Measurements from ENCODE around the gene LGALS14.

The LGALS14 gene

DNA sequence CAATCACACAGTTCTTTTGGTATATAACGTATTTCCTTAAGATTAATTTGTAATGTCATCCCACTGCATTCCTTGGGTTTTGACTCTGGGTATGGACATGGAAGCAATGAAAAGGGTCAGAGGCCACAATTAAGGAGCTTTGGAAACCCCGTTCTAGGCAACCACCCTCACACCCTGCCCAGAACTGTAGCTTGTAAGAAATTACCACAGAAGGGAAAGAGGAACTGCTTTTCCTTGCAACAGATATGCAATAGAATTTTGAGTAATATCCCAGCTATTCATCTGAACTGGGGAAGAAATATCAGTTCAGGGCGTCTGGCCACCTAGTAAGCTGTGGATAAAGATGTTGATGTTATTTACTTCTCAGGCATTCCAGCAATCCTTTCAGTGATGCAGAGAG lies 34.5 kb downstream of the LGALS14 start:
- Histone ChIP-seq H3K9me3 (ENCODE audit: control insufficient read depth in 5 of 5, low read length in 5 of 5) (no peaks in the 10 kb centered on the region), H3K4me1 (ENCODE audit: control insufficient read depth in 5 of 5, insufficient read depth in 5 of 5, low read length in 5 of 5) (no peaks in the 10 kb centered on the region), H3K9ac (ENCODE audit: low read length in 5 of 5) (no peak overlapping the region), H3K27me3 (ENCODE audit: control insufficient read depth in 5 of 5, insufficient read depth in 4 of 5, low read length in 5 of 5) (peaks cover 0 to 3% (median 0%) of the 10 kb centered on the region in 5 donors), H3K36me3 (ENCODE audit: control insufficient read depth in 5 of 5, insufficient read depth in 5 of 5, low read length in 5 of 5) (no peaks in the 10 kb centered on the region), H3K27ac (ENCODE audit: low read depth, low read length) (no peak overlapping the region), H3K4me3 (ENCODE audit: low read depth in 1 of 5, low read length in 5 of 5) (no peak overlapping the region)

DNA sequence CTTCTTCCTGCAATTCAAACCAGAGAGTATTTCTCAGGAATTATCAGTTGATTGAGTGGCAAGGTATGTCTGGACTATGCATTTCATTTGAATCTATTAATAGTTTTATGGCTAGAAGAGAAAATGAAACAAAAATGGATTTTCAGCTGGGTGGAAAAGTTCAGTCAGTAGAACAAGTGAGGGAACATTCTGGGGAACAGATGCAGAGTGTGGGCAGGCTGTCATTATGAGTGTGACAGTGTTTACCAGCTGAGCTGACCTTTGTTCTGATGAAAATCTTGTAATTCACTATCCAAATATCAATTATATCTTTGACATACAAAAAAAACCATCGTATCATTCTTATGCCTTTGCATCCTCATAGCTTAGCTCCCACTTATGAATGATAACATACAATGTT lies 36.1 kb downstream of the LGALS14 start:
- H3K36me3 ChIP-seq (ENCODE audit: control insufficient read depth in 5 of 5, insufficient read depth in 5 of 5, low read length in 5 of 5) = no peaks in the 10 kb centered on the region
- H3K27ac ChIP-seq (ENCODE audit: low read depth, low read length) = no peak overlapping the region
- no peaks in the 10 kb centered on the region for H3K4me1 ChIP-seq (ENCODE audit: control insufficient read depth in 5 of 5, insufficient read depth in 5 of 5, low read length in 5 of 5)
- peaks cover 0 to 3% (median 2%) of the 10 kb centered on the region in 5 donors for H3K27me3 ChIP-seq (ENCODE audit: control insufficient read depth in 5 of 5, insufficient read depth in 4 of 5, low read length in 5 of 5)
- H3K9me3 ChIP-seq (ENCODE audit: control insufficient read depth in 5 of 5, low read length in 5 of 5) = no peaks in the 10 kb centered on the region
- no peak overlapping the region for H3K9ac ChIP-seq (ENCODE audit: low read length in 5 of 5)
- H3K4me3 ChIP-seq (ENCODE audit: low read depth in 1 of 5, low read length in 5 of 5) = no peak overlapping the region

DNA sequence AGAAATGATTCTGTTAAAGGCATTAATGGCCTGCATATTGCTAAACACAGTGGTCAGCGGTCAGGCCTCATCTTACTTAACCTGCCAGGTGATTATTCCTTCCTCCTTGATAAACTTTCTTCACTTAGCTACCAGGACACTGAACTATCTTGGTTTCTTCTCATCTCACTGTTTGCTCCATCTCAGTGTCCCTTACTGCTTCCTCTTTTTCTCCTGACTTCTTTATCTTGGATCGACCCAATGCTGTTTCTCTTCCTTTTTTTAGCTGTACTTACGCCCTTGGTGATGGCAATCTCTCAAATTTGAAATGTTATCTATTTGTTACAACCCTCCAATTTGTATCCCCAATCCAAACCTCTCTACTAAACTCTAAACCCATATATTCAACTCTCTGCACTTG lies 41.4 kb downstream of the LGALS14 start:
- H3K4me1 ChIP-seq (ENCODE audit: control insufficient read depth in 5 of 5, insufficient read depth in 5 of 5, low read length in 5 of 5) = no peaks in the 10 kb centered on the region
- H3K9me3 ChIP-seq (ENCODE audit: control insufficient read depth in 5 of 5, low read length in 5 of 5) = no peaks in the 10 kb centered on the region

DNA sequence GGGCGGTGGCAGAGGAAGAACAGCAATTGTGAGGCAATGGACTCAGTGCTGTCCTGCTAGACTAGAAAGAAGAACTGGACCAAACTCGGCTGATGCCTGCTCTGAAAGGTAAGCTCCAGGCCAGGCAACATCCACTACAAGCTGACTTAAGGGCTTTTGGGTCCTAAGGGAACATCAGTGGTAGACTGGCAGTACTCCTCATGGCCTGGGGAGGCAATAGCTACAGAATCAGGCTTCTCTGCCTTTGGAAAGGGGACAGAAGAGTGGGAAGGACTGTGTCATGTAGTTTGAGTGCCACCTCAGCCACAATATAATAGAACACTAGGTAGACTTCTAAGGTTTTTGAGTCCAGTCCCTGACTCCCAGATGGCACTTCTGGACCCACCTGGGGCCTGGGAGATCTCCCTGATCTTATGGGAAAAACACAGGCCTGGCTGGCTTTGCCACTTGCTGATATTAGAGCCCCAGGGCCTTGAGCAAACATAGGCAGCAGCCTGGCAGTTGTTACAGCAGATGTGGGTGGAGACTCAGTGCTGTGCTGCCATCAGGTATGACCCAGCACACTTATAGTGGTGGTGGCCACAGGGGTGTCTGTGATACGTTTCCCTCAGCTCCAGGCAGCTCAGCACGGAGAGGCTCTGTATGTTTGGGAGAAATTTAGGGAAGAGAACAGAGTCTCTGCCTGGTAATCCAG lies 42.7 kb downstream of the LGALS14 start:
- H3K27me3 ChIP-seq (ENCODE audit: control insufficient read depth in 5 of 5, insufficient read depth in 4 of 5, low read length in 5 of 5) = peaks cover 0 to 9% (median 0%) of the 10 kb centered on the region in 5 donors
- H3K9ac ChIP-seq (ENCODE audit: low read length in 5 of 5) = no peak overlapping the region
- no peak overlapping the region for H3K4me3 ChIP-seq (ENCODE audit: low read depth in 1 of 5, low read length in 5 of 5)
- no peaks in the 10 kb centered on the region for H3K9me3 ChIP-seq (ENCODE audit: control insufficient read depth in 5 of 5, low read length in 5 of 5)
- no peak overlapping the region for H3K27ac ChIP-seq (ENCODE audit: low read depth, low read length)
- no peaks in the 10 kb centered on the region for H3K4me1 ChIP-seq (ENCODE audit: control insufficient read depth in 5 of 5, insufficient read depth in 5 of 5, low read length in 5 of 5)
- no peaks in the 10 kb centered on the region for H3K36me3 ChIP-seq (ENCODE audit: control insufficient read depth in 5 of 5, insufficient read depth in 5 of 5, low read length in 5 of 5)

More for the DNA sequence above, 41.4 kb downstream of the LGALS14 start:
- Histone ChIP-seq H3K9ac (ENCODE audit: low read length in 5 of 5) (no peak overlapping the region), H3K4me3 (ENCODE audit: low read depth in 1 of 5, low read length in 5 of 5) (no peak overlapping the region), H3K27ac (ENCODE audit: low read depth, low read length) (no peak overlapping the region), H3K27me3 (ENCODE audit: control insufficient read depth in 5 of 5, insufficient read depth in 4 of 5, low read length in 5 of 5) (peaks cover 0 to 6% (median 0%) of the 10 kb centered on the region in 5 donors), H3K36me3 (ENCODE audit: control insufficient read depth in 5 of 5, insufficient read depth in 5 of 5, low read length in 5 of 5) (no peaks in the 10 kb centered on the region)

DNA sequence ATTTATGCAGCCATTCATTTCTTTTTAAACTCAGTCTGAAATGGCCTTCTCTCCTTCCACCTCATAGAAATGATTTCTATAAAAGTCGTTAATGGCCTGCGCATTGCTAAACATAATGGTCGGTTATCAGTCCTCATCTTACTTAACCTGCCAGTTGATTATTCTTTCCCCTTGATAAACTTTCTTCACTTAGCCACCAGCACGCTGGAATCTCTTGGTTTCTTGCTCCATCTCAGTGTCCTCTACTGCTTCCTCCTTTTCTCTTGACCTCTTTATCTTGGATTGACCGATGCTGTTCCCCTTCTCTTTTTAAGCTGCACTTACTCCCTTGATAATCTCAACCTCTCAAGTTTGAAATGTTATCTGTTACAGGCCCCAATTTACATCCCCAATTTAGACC lies 45.7 kb downstream of the LGALS14 start:
- Histone ChIP-seq H3K36me3 (ENCODE audit: control insufficient read depth in 5 of 5, insufficient read depth in 5 of 5, low read length in 5 of 5) (no peaks in the 10 kb centered on the region), H3K4me1 (ENCODE audit: control insufficient read depth in 5 of 5, insufficient read depth in 5 of 5, low read length in 5 of 5) (no peaks in the 10 kb centered on the region), H3K9me3 (ENCODE audit: control insufficient read depth in 5 of 5, low read length in 5 of 5) (no peaks in the 10 kb centered on the region), H3K27me3 (ENCODE audit: control insufficient read depth in 5 of 5, insufficient read depth in 4 of 5, low read length in 5 of 5) (peaks cover 0 to 14% (median 0%) of the 10 kb centered on the region in 5 donors), H3K9ac (ENCODE audit: low read length in 5 of 5) (no peak overlapping the region), H3K4me3 (ENCODE audit: low read depth in 1 of 5, low read length in 5 of 5) (no peak overlapping the region), H3K27ac (ENCODE audit: low read depth, low read length) (no peak overlapping the region)

DNA sequence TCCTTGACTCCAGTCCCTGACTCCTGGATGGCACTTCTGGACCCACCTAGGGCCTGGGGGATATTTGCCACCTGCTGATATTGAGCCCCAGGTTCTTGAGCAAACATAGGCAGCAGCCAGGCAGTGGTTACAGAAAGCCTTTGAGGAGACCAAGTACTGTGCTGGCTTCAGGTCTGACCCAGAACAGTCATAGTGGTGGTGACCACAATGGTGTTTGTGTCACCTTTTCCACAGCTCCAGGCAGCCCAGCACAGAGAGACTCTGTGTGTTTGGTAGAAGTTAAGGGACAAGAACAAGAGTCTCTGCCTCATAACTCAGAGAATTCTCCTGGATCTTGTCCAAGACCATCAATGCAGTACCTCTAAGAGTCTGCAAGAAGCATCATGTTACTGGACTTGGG lies 48.1 kb downstream of the LGALS14 start:
- H3K9ac ChIP-seq (ENCODE audit: low read length in 5 of 5) = no peak overlapping the region
- no peaks in the 10 kb centered on the region for H3K9me3 ChIP-seq (ENCODE audit: control insufficient read depth in 5 of 5, low read length in 5 of 5)
- H3K36me3 ChIP-seq (ENCODE audit: control insufficient read depth in 5 of 5, insufficient read depth in 5 of 5, low read length in 5 of 5) = no peaks in the 10 kb centered on the region

DNA sequence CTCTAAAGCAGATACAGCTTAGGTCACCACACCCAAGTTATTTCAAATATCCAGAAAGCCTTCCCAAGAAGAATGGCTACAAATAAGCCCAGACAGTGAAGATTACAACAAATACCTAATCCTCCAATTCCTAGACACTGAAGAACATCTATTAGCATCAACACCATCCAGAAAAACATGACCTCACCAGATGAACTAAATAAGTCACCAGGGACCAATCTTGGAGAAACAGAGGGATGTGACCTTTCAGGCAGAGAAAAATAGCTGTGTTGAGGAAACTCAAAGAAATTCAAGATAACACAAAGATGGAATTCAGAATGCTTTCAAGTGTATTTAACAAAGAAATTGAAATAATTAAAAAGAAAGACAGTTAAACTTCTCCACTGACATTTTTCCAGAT lies 48.5 kb downstream of the LGALS14 start:
- H3K4me3 ChIP-seq (ENCODE audit: low read depth in 1 of 5, low read length in 5 of 5) = no peak overlapping the region
- no peak overlapping the region for H3K9ac ChIP-seq (ENCODE audit: low read length in 5 of 5)
- no peaks in the 10 kb centered on the region for H3K4me1 ChIP-seq (ENCODE audit: control insufficient read depth in 5 of 5, insufficient read depth in 5 of 5, low read length in 5 of 5)
- H3K9me3 ChIP-seq (ENCODE audit: control insufficient read depth in 5 of 5, low read length in 5 of 5) = no peaks in the 10 kb centered on the region
- peaks cover 0 to 15% (median 3%) of the 10 kb centered on the region in 5 donors for H3K27me3 ChIP-seq (ENCODE audit: control insufficient read depth in 5 of 5, insufficient read depth in 4 of 5, low read length in 5 of 5)
- no peaks in the 10 kb centered on the region for H3K36me3 ChIP-seq (ENCODE audit: control insufficient read depth in 5 of 5, insufficient read depth in 5 of 5, low read length in 5 of 5)
- H3K27ac ChIP-seq (ENCODE audit: low read depth, low read length) = no peak overlapping the region

More for the DNA sequence above, 48.1 kb downstream of the LGALS14 start:
- H3K4me1 ChIP-seq (ENCODE audit: control insufficient read depth in 5 of 5, insufficient read depth in 5 of 5, low read length in 5 of 5) = no peaks in the 10 kb centered on the region
- H3K4me3 ChIP-seq (ENCODE audit: low read depth in 1 of 5, low read length in 5 of 5) = no peak overlapping the region
- peaks cover 0 to 14% (median 3%) of the 10 kb centered on the region in 5 donors for H3K27me3 ChIP-seq (ENCODE audit: control insufficient read depth in 5 of 5, insufficient read depth in 4 of 5, low read length in 5 of 5)
- H3K27ac ChIP-seq (ENCODE audit: low read depth, low read length) = no peak overlapping the region

DNA sequence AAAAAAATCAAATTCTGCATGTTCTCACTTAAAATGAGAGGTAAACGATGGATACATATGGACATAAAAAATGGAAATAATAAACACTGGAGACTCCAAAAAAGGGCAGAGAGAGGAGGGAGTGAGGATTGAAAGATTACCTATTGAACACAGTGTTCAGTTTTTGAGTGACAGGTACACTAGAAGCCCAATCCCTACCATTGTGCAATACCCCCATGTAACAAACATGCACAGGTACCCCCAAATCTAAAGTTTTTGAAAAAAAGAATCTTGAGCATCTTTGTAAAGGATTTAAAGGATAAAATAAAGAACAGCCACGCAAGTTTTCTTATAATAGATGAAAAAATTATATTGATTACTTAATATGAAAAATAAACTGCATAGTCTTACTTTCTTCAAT lies 50.3 kb downstream of the LGALS14 start:
- Histone ChIP-seq H3K27me3 (ENCODE audit: control insufficient read depth in 5 of 5, insufficient read depth in 4 of 5, low read length in 5 of 5) (peaks cover 0 to 27% (median 9%) of the 10 kb centered on the region in 5 donors), H3K27ac (ENCODE audit: low read depth, low read length) (no peak overlapping the region), H3K9me3 (ENCODE audit: control insufficient read depth in 5 of 5, low read length in 5 of 5) (no peaks in the 10 kb centered on the region)

DNA sequence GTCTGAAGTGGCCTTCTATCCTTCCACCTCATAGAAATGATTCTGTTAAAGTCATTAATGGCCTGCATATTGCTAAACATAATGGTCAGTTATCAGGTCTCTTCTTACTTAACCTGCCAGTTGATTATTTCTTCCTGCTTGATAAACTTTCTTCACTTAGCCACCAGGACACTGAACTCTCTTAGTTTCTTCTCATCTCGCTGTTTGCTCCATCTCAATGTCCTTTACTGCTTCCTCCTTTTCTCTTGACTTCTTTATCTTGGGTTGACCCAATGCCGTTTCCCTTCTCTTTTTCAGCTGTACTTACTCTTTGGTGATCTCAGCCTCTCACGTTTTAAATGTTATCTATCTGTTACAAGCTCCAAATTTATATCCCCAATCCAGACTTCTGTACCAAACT lies 50.7 kb downstream of the LGALS14 start:
- H3K4me3 ChIP-seq (ENCODE audit: low read depth in 1 of 5, low read length in 5 of 5) = no peak overlapping the region
- H3K27ac ChIP-seq (ENCODE audit: low read depth, low read length) = no peak overlapping the region
- H3K4me1 ChIP-seq (ENCODE audit: control insufficient read depth in 5 of 5, insufficient read depth in 5 of 5, low read length in 5 of 5) = no peaks in the 10 kb centered on the region
- H3K27me3 ChIP-seq (ENCODE audit: control insufficient read depth in 5 of 5, insufficient read depth in 4 of 5, low read length in 5 of 5) = peaks cover 0 to 29% (median 9%) of the 10 kb centered on the region in 5 donors
- H3K9ac ChIP-seq (ENCODE audit: low read length in 5 of 5) = no peak overlapping the region
- no peaks in the 10 kb centered on the region for H3K9me3 ChIP-seq (ENCODE audit: control insufficient read depth in 5 of 5, low read length in 5 of 5)
- H3K36me3 ChIP-seq (ENCODE audit: control insufficient read depth in 5 of 5, insufficient read depth in 5 of 5, low read length in 5 of 5) = no peaks in the 10 kb centered on the region

More for the DNA sequence above, 50.3 kb downstream of the LGALS14 start:
- Histone ChIP-seq H3K36me3 (ENCODE audit: control insufficient read depth in 5 of 5, insufficient read depth in 5 of 5, low read length in 5 of 5) (no peaks in the 10 kb centered on the region), H3K9ac (ENCODE audit: low read length in 5 of 5) (no peak overlapping the region), H3K4me3 (ENCODE audit: low read depth in 1 of 5, low read length in 5 of 5) (no peak overlapping the region), H3K4me1 (ENCODE audit: control insufficient read depth in 5 of 5, insufficient read depth in 5 of 5, low read length in 5 of 5) (no peaks in the 10 kb centered on the region)
